Duodenal mucosa (tissue), 2 donors: ENCODE measurements around the gene ST6GALNAC6.

ENCODE experiments used
- H3K27ac ChIP-seq: one replicate; pipeline ENCODE4 v1.7.0; 2013; ENCODE audit warnings: low read depth, low read length
- H3K27me3 ChIP-seq, 2 donors: one replicate each; pipeline ENCODE4 v1.7.0; 2013; ENCODE audit warnings: low read length in 2 of 2, control low read depth in 1 of 2; ENCODE audit not compliant: insufficient read depth in 2 of 2, control insufficient read depth in 1 of 2
- H3K36me3 ChIP-seq, 2 donors: one replicate each; pipeline ENCODE4 v1.7.0; 2013; ENCODE audit warnings: low read length in 2 of 2, control low read depth in 1 of 2; ENCODE audit not compliant: insufficient read depth in 2 of 2, control insufficient read depth in 1 of 2
- H3K4me1 ChIP-seq, 2 donors: one replicate each; pipeline ENCODE4 v1.7.0; 2013; ENCODE audit warnings: low read length in 2 of 2, control low read depth in 1 of 2; ENCODE audit not compliant: insufficient read depth in 2 of 2, control insufficient read depth in 1 of 2
- H3K4me3 ChIP-seq, 2 donors: one replicate each; pipeline ENCODE4 v1.7.0; 2013; ENCODE audit warnings: low read length in 2 of 2, low read depth in 1 of 2
- H3K9ac ChIP-seq, 2 donors: one replicate each; pipeline ENCODE4 v1.7.0; 2013; ENCODE audit warnings: low read length in 2 of 2, low read depth in 1 of 2
- H3K9me3 ChIP-seq, 2 donors: one replicate each; pipeline ENCODE4 v1.7.0; 2013; ENCODE audit warnings: low read length in 2 of 2, control low read depth in 1 of 2; ENCODE audit not compliant: control insufficient read depth in 1 of 2

The ST6GALNAC6 gene

GRCh38 chr9:127934986-127935385 lies 35.6 kb upstream of the ST6GALNAC6 start:
- Histone ChIP-seq H3K27ac (no peak overlapping the region), H3K4me3 (no peak overlapping the region), H3K27me3 (peaks cover 0 to 3% of the 10 kb centered on the region in 2 donors), H3K4me1 (peaks cover 20 to 50% of the 10 kb centered on the region in 2 donors), H3K9ac (no peak overlapping the region), H3K9me3 (no peaks in the 10 kb centered on the region), H3K36me3 (peaks cover 0 to 6% of the 10 kb centered on the region in 2 donors)

- Histone ChIP-seq H3K27ac (no peak overlapping the region), H3K4me1 (peaks cover 20 to 50% of the 10 kb centered on the region in 2 donors), H3K36me3 (peaks cover 0 to 5% of the 10 kb centered on the region in 2 donors), H3K9me3 (no peaks in the 10 kb centered on the region), H3K9ac (no peak overlapping the region), H3K27me3 (peaks cover 2 to 8% of the 10 kb centered on the region in 2 donors), H3K4me3 (no peak overlapping the region)
Observed at GRCh38 chr9:127934248-127934647, 34.8 kb upstream of the ST6GALNAC6 start.

DNA sequence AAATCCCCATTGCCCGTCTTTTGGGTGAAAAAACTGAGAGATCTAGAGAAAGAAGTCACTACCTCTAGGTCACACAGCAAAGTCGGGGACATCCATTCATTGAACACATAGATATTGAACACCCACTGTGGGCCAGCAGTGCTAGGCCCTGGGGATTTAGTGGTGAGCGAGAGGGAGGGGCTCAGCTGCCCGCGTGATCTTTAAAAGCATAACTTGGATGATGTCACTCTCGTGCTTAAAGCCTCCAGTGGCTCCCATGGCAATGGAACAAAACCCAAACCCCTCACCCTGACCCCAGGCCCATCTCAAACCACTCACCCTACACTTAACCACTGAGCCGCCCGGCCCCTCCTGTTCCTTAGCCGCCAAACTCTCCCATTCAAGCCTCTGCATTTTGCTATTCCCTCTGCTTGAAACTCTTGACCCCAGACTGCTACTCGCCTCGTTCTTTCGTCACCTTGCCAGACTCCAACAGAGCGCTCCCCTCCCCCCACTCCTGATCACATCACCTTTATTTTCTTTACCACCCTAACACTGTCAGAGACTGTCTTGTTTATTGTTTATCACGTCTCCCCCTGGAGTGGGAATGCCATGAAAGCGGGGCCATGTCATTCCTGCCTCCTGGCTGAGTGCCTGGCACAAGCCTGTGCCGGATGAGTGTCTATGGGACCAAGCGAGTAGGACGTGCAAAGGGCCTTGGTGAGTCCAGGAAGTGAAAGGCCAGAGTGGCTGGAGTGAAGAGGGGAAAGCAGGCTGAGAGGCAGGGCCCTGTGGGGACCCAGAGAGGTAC lies 31.9 kb upstream of the ST6GALNAC6 start:
- Histone ChIP-seq H3K27ac (no peak overlapping the region), H3K9me3 (no peaks in the 10 kb centered on the region), H3K36me3 (peaks cover 0 to 5% of the 10 kb centered on the region in 2 donors), H3K4me3 (peak overlapping the region; percentile 48 to 55), H3K9ac (no peak overlapping the region), H3K27me3 (peaks cover 20 to 26% of the 10 kb centered on the region in 2 donors), H3K4me1 (peaks cover 25 to 48% of the 10 kb centered on the region in 2 donors)

- H3K9ac ChIP-seq, result no peak within 1 kb of the TSS
- H3K27ac ChIP-seq, result no peak within 1 kb of the TSS
- peaks cover 0 to 4% of the 10 kb centered on the region in 2 donors for H3K36me3 ChIP-seq
- H3K9me3 ChIP-seq, result no peaks in the 10 kb centered on the region
- peak within 1 kb of the TSS; percentile 48 to 55 for H3K4me3 ChIP-seq
- H3K4me1 ChIP-seq, result peaks cover 19 to 40% of the 10 kb centered on the region in 2 donors
- peaks cover 20 to 26% of the 10 kb centered on the region in 2 donors for H3K27me3 ChIP-seq
Observed at GRCh38 chr9:127930231-127931091, 31.1 kb upstream of the ST6GALNAC6 start, which contains the start of gene PIP5KL1. PIP5KL1 (minus strand) TSS chr9:127930777; CDS start chr9:127930752, 25 bp downstream.

DNA sequence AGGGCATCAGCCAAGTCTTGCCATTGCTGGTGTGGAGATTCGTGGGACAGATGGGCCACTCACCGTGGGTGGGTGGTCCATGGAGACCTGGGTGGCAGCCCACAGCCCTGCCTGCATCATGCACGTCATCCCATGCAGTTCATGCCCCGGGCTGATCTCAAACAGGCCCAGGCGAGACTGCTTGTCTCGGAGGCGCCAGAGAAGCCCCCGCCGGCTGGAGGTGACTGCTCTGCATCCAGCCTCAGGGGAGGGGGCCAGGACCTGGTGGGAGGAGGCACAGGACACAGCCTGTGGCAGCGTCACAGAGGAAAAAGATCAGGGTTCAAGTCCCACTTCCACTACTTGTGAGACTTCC lies 30.2 kb upstream of the ST6GALNAC6 start:
- no peak overlapping the region for H3K9ac ChIP-seq
- no peaks in the 10 kb centered on the region for H3K36me3 ChIP-seq
- peaks cover 19 to 39% of the 10 kb centered on the region in 2 donors for H3K4me1 ChIP-seq
- H3K4me3 ChIP-seq, result no peak overlapping the region
- peaks cover 24 to 31% of the 10 kb centered on the region in 2 donors for H3K27me3 ChIP-seq
- no peaks in the 10 kb centered on the region for H3K9me3 ChIP-seq
- H3K27ac ChIP-seq, result no peak overlapping the region

DNA sequence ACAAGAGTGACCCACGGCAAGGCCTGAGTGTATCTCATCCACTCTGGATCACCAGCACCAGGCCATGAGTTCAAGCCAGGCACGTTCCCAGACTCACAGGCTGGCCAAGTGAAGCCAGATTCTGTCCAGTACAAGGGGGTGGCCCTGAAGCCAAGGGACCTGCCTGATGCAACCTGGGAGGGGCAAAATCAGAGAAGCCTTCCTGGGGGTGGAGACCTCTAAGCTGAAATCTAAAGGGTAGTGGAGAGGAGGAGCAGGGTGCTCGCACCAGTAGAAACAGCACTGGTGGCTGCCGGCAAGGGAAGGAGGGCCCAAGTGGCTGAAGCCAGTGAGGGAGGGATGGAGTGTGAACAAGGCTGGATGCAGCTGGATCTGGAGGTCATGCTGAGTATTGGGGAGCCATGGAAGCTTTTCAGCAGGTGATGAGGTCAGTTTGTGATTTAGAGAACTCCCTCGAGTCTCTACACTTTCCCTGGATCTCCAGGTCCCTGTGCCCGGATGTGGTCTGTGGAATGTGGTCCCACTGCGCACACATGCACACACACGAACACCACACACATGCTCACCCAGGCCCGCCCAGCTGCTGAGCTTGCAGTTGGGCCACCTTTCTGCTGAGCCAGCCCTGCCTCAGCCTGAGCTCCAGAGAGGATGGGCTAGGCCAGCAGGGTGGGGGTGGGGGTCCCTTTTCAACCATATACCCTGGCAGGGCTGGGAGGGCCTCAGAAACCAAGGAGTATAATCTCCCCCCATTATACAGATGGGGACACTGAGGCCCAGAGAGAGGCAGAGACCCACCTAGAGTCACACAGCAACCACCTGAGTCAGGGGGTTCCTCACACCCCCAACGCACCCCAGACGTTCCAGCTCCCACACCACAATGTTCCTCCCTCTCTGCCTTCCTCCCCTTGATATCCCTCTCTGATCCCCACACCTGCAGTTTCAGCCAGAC lies 29.5 kb upstream of the ST6GALNAC6 start:
- peaks cover 24 to 31% of the 10 kb centered on the region in 2 donors for H3K27me3 ChIP-seq
- no peak overlapping the region for H3K27ac ChIP-seq
- no peak overlapping the region for H3K4me3 ChIP-seq
- no peaks in the 10 kb centered on the region for H3K9me3 ChIP-seq
- H3K36me3 ChIP-seq, result no peaks in the 10 kb centered on the region
- H3K4me1 ChIP-seq, result peaks cover 19 to 39% of the 10 kb centered on the region in 2 donors
- no peak overlapping the region for H3K9ac ChIP-seq

DNA sequence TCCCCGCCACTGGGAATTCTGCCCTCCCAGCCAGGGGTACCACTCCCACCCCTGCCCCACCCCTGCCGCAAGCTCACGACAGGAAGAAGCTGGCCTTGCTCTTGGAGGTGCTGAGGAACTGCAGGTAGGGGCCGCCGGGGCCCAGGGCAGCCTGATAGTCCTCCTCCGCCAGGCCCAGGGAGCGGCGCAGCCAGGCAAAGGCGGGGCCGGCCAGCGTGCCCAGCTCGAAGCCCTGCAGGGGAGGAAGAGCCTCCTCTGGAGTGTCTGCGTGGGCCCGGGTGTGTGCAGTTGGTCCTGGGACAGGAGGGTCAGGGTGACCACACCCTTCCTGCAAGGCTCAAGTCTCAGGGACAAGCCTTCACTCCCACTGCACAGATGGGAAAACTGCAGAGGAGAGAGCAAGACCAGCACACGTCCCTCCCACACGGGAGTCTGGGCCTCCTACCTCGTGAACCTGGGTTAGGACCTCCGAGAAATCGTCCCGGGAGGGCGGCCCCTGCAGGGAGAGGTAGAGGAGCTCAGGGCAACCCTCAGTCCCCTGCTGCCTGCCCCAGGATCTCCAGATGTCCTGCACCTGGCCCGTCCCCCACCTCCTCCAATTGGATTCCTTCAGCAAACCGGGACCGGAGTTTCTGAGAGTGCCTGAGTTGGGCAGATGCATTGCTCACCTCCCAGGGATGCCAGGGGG lies 28.7 kb upstream of the ST6GALNAC6 start:
- peak overlapping the region in 1 of 2 donors; percentile 23 for H3K4me3 ChIP-seq
- peaks cover 24 to 36% of the 10 kb centered on the region in 2 donors for H3K27me3 ChIP-seq
- no peaks in the 10 kb centered on the region for H3K9me3 ChIP-seq
- no peak overlapping the region for H3K27ac ChIP-seq
- no peak overlapping the region for H3K9ac ChIP-seq
- no peaks in the 10 kb centered on the region for H3K36me3 ChIP-seq
- H3K4me1 ChIP-seq, result peaks cover 19 to 39% of the 10 kb centered on the region in 2 donors

DNA sequence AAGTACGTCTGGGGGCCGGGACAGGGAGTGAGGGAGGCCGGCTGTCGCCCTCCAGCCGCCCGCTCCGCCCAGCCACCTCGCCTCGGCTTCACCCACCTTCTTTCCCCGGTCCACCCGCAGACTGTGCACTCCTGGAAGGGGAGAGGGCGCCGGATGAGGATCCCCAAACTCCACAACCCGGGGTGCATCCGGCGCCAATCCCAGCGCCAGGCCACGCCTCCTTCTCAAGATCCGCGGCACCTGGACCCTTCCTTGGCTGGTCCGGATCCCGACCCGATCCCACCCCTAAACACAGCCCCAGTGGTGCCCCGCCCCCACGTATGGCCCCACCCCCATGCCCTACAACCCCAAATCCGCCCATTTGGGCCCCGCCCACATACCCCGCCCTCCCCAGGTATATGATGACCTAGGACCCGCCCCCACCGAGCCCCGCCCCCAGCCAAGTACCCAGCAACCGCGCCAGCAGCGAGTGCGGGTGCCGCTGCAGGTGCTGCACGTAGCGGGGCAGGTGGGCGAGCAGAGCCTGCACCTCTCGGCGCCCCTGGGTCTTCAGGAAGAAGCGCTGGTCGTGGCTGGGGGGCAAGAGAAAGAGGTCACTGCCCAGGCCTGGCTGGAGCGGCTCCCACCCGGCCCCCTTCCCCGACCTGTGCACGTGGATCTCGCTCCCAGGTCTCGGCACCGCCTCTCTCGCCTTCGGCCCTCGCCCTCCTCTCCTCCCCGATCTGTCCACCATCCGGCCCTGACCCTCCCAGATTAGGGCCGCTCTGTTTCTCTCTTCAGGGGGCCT lies 28.0 kb upstream of the ST6GALNAC6 start:
- H3K9me3 ChIP-seq, result no peaks in the 10 kb centered on the region
- H3K36me3 ChIP-seq, result no peaks in the 10 kb centered on the region
- peak overlapping the region; percentile 36 to 48 for H3K4me3 ChIP-seq
- H3K4me1 ChIP-seq, result peaks cover 19 to 39% of the 10 kb centered on the region in 2 donors
- H3K27me3 ChIP-seq, result peaks cover 24 to 36% of the 10 kb centered on the region in 2 donors
- H3K9ac ChIP-seq, result peak overlapping the region in 1 of 2 donors; percentile 25
- H3K27ac ChIP-seq, result no peak overlapping the region
